Stimulated activated CD8-positive, alpha-beta memory T cell treated with anti-CD3 and anti-CD28 coated beads, Interleukin-2, amount 100 ng/mL, for 1 hour (primary cell): Measurements from ENCODE around the gene PODN.

Source experiments
- DNase-seq, 2 donors: peaks; one replicate each; pipeline ENCODE4 v3.0.0-alpha.2; 2020; ENCODE audit warnings: low read depth in 2 of 2

PODN gene

DNA sequence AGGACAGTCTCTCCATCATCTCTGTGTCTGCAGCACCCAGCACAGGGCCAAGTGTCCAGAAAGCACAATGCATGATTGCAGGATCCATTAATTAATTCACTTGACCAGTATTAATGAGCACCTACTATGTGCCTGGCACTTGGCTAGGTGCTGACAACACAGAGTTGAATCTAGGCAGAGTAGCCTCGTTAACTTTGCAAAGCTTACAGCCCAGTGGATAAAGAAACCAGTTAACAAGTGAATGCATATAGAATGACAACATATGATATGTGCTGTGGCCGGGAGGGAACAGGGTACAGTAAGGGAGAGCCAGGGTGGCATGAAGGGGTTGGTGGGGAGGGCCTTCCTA, 69.6 kb downstream of the PODN start:
- no peak for DNase-seq

DNA sequence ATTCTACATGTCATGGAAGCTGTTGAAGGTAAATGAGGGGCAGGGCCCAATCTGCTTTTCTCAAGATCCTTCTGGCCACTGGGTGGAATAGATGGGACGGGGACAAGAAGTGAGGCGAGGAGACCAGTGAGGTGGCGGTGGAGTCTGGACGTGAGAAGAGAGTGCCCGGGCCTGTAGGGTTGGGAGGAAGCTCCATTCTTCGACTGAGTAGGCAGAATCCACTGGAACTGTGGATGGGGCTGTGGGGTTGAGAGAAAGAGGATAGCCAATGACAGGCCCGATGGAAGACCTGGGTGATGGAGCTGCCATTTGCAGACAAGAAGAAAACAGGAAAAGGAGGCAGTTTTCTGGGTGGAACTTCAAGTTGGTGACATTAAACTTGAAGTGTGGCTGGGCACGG, 70.2 kb downstream of the PODN start:
- DNase-seq = no peak

- no peak for DNase-seq
Measured at GRCh38 chr1:53133261-53134041, 71.4 kb downstream of the PODN start.

DNA sequence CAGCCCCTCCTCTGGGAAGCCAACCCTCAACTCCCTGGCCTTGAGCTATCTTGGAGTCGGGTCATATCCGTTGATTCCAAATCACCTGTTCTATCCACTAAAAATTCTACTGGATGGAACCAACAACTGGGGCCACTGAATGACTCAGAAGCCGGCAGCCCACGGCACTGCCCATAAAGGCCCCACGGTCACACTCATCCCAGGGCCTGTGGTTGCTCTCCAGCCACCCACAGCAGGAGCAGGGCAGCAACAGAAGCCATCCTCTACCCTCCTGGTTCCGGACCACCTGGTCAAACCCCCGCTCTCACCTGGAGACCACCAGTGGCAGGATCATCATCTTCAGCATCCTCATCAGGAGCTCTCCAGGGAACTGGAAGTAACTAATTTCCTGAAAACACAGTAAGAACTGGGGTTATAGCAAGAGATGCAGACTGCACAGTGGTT, 72.1 kb downstream of the PODN start:
- no peak for DNase-seq
